ENCODE results near the gene PHACTR3.

PHACTR3 gene

GRCh38 chr20:59575216-59575615 lies 29.1 kb upstream of the PHACTR3 start:
- DNase-seq = no peak

GRCh38 chr20:59575653-59576052 lies 28.7 kb upstream of the PHACTR3 start:
- no peak for DNase-seq

GRCh38 chr20:59576216-59576953 lies 28.0 kb upstream of the PHACTR3 start:
- no peak for DNase-seq

- no peak for DNase-seq
Measured at GRCh38 chr20:59577037-59577808, 27.1 kb upstream of the PHACTR3 start.

- DNase-seq = no peak
Measured at GRCh38 chr20:59577809-59578435, 26.4 kb upstream of the PHACTR3 start.

GRCh38 chr20:59578436-59579403 lies 25.6 kb upstream of the PHACTR3 start:
- DNase-seq = no peak

- no peak for DNase-seq
Measured at GRCh38 chr20:59579404-59580145, 24.8 kb upstream of the PHACTR3 start.

GRCh38 chr20:59580146-59580946 lies 24.0 kb upstream of the PHACTR3 start:
- DNase-seq = no peak

- no peak for DNase-seq
Measured at GRCh38 chr20:59580991-59581401, 23.3 kb upstream of the PHACTR3 start.

- DNase-seq = no peak
Measured at GRCh38 chr20:59581993-59582679, 22.2 kb upstream of the PHACTR3 start.

GRCh38 chr20:59583428-59584277 lies 20.7 kb upstream of the PHACTR3 start:
- no peak for DNase-seq

- no peak for DNase-seq
Measured at GRCh38 chr20:59584278-59584925, 19.9 kb upstream of the PHACTR3 start.

- no peak for DNase-seq
Measured at GRCh38 chr20:59585714-59586409, 18.5 kb upstream of the PHACTR3 start.

GRCh38 chr20:59586613-59587012 lies 17.7 kb upstream of the PHACTR3 start:
- DNase-seq = no peak

GRCh38 chr20:59587570-59587969 lies 16.8 kb upstream of the PHACTR3 start:
- DNase-seq = no peak

- DNase-seq = no peak
Measured at GRCh38 chr20:59588236-59588855, 16.0 kb upstream of the PHACTR3 start.

- DNase-seq = no peak
Measured at GRCh38 chr20:59589086-59589684, 15.2 kb upstream of the PHACTR3 start.
